HG03175 (cell line): Measurements from ENCODE around the gene LRRIQ1.

Source experiments
- ATAC-seq: cut with Tn5 transposase; IDR thresholded peaks from one replicate; pipeline ENCODE4 v1.9.1; 2021; ENCODE audit warnings: mild to moderate bottlenecking, moderate library complexity; ENCODE audit not compliant: unreplicated experiment

Gene LRRIQ1

GRCh38 chr12:85057370-85057963, 21.3 kb downstream of the LRRIQ1 start:
- peak; percentile 88 for ATAC-seq

GRCh38 chr12:85058339-85058738, 22.2 kb downstream of the LRRIQ1 start:
- no peak for ATAC-seq

GRCh38 chr12:85059594-85059993, 23.4 kb downstream of the LRRIQ1 start:
- ATAC-seq, result no peak

- no peak for ATAC-seq
Observed at GRCh38 chr12:85060916-85061315, 24.8 kb downstream of the LRRIQ1 start.

- ATAC-seq, result no peak
Observed at GRCh38 chr12:85065837-85066482, 29.8 kb downstream of the LRRIQ1 start.

GRCh38 chr12:85072826-85073225, 36.7 kb downstream of the LRRIQ1 start:
- ATAC-seq, result no peak

GRCh38 chr12:85076688-85077430, 40.7 kb downstream of the LRRIQ1 start:
- ATAC-seq, result peak; percentile 76

- no peak for ATAC-seq
Observed at GRCh38 chr12:85085066-85085465, 48.9 kb downstream of the LRRIQ1 start.

GRCh38 chr12:85089792-85090191, 53.6 kb downstream of the LRRIQ1 start:
- ATAC-seq, result no peak

- ATAC-seq, result no peak
Observed at GRCh38 chr12:85092814-85093370, 56.7 kb downstream of the LRRIQ1 start.

- ATAC-seq, result no peak
Observed at GRCh38 chr12:85095501-85095900, 59.4 kb downstream of the LRRIQ1 start.

GRCh38 chr12:85130646-85131045, 94.5 kb downstream of the LRRIQ1 start:
- no peak for ATAC-seq

- no peak for ATAC-seq
Observed at GRCh38 chr12:85138833-85139232, 102.7 kb downstream of the LRRIQ1 start.

- no peak for ATAC-seq
Observed at GRCh38 chr12:85147331-85147730, 111.2 kb downstream of the LRRIQ1 start.

GRCh38 chr12:85152311-85152729, 116.2 kb downstream of the LRRIQ1 start:
- no peak for ATAC-seq

GRCh38 chr12:85155791-85156190, 119.6 kb downstream of the LRRIQ1 start:
- no peak for ATAC-seq

- no peak for ATAC-seq
Observed at GRCh38 chr12:85156569-85156968, 120.4 kb downstream of the LRRIQ1 start.

GRCh38 chr12:85157035-85157603, 121.0 kb downstream of the LRRIQ1 start:
- ATAC-seq, result no peak

GRCh38 chr12:85163752-85164321, 127.7 kb downstream of the LRRIQ1 start:
- ATAC-seq, result no peak

- ATAC-seq, result no peak
Observed at GRCh38 chr12:85179680-85180270, 143.6 kb downstream of the LRRIQ1 start.

GRCh38 chr12:85182699-85183098, 146.5 kb downstream of the LRRIQ1 start:
- no peak for ATAC-seq
